NCI-H748 (cell line): ENCODE measurements around the gene RAMP2.
"Not testable (repeated sequence)": the region's sequence is repeated elsewhere in the genome, so short reads cannot be mapped to it uniquely, and the experiment has no call there.

ENCODE experiments used
- DNase-seq: peaks from one replicate; lab custom pipeline; 2025; ENCODE audit not compliant: unreplicated experiment; lab: John Stamatoyannopoulos, UW

Gene RAMP2

GRCh38 chr17:42768006-42768405 lies 7.0 kb downstream of the RAMP2 start:
- not testable (repeated sequence) for DNase-seq

GRCh38 chr17:42769964-42770363 lies 8.9 kb downstream of the RAMP2 start:
- not testable (repeated sequence) for DNase-seq

- DNase-seq: no peak
Measured at GRCh38 chr17:42772945-42773289, 11.9 kb downstream of the RAMP2 start.

DNA sequence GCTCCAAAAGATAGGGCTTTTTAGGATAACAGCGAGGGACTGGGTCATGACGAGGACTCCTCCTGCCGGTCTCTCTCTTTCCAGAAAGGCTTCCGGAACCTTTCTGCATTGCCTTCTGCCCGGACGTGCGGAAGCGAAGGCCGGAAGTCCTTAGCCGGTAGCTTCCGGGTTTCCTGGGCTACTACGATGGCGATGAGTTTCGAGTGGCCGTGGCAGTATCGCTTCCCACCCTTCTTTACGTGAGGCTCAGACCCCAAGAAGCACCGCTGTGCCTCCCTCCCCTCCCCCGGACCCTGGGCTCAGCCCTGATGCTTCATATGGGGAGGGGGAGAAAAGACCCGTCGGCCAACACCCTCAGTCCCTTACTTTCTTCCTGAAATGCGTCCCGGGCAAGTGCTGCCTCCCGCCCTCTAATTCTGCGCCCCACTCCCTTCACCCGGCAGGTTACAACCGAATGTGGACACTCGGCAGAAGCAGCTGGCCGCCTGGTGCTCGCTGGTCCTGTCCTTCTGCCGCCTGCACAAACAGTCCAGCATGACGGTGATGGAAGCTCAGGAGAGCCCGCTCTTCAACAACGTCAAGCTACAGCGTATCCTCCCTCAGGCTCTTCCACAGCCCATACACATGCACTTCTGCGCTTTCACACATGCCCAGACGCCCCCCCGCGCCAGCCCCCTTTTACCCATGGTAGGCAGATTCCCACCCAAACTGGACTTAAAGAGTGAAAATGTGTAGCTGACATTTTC lies 12.4 kb downstream of the RAMP2 start, which contains the start of gene VPS25:
Gene VPS25 (plus strand): TSS at position 160 of the 746 bp plus-strand sequence. CDS start 27 bp downstream, at position 187.
- peak; percentile 86 for DNase-seq

DNA sequence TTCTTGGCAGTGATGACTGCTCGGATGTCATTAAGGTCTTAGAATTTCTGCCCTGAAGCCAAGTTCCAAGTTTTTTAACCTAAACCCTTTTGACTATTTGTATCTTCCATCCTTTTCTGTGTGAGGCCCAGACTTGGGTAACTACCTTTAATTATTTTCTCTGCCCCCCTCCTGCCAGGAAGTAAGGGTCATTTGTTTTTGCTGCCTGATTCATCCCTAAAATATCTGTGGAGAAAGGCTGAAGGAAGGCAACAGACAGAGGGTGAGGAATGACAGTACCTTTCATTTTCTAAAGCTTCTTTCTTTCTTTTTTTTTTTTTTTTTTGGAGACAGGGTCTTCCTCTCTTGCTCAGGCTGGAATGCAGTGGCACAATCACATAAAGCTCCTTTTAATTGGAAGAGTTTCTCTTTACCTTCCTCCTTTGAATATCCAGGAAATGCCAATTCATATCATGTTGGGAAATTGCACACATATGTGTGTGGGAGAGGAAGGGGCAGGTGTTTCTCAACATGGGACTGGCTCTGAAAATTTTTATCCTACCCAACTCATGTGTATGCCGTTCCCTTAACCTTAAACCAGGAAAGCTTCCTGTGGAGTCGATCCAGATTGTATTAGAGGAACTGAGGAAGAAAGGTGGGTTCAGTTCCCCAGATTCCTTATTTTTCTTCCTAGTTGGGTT lies 13.2 kb downstream of the RAMP2 start:
- no peak for DNase-seq

- no peak for DNase-seq
Measured at GRCh38 chr17:42775534-42776098, 14.6 kb downstream of the RAMP2 start.

DNA sequence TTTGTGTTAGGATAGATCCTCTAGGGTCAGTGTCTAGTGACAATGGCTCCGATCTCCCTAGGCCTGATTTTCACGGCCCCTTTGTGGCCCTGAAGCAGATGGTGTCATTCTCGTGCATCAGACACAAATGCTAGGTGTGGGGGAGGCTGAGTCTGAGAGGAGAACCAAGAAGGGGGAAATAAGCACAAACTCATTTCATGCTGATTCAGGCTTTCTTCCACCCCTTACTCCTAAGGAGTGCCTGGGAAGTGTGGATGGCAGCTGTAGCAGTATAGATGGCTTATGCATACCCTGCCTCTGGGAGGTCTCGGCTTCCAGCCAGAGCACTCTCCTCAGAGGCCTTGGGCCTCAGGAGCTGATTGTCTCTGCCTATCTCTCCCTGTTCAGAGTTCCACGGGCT lies 17.5 kb downstream of the RAMP2 start:
- DNase-seq: no peak

DNA sequence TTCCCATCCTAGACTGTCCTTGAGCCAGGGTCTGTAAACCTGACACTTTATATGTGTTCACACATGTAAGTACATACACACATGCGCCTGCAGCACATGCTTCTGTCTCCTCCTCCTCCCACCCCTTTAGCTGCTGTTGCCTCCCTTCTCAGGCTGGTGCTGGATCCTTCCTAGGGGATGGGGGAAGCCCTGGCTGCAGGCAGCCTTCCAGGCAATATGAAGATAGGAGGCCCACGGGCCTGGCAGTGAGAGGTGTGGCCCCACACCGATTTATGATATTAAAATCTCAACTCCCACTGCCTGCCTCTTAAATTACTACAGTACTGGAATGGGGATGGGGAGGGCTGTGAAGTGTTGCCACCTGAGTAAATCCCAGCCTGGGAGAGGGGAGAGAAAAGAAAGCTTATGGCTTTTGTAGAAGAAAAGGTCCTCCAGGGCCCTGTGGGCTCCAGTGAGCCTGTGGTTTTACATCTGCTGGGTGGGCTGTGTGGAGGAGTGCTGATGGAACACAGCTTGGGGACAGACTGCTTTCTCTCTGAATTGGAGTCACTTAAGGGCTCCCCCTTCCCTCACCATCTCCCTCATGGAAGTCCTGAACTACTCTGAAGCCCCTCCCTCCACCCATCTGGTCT lies 18.4 kb downstream of the RAMP2 start:
- DNase-seq: no peak

GRCh38 chr17:42779936-42780850 lies 19.2 kb downstream of the RAMP2 start, which contains the start of gene WNK4:
WNK4 (plus strand) TSS chr17:42780610; CDS start chr17:42780699, 89 bp downstream.
- peak; percentile 53 for DNase-seq

DNA sequence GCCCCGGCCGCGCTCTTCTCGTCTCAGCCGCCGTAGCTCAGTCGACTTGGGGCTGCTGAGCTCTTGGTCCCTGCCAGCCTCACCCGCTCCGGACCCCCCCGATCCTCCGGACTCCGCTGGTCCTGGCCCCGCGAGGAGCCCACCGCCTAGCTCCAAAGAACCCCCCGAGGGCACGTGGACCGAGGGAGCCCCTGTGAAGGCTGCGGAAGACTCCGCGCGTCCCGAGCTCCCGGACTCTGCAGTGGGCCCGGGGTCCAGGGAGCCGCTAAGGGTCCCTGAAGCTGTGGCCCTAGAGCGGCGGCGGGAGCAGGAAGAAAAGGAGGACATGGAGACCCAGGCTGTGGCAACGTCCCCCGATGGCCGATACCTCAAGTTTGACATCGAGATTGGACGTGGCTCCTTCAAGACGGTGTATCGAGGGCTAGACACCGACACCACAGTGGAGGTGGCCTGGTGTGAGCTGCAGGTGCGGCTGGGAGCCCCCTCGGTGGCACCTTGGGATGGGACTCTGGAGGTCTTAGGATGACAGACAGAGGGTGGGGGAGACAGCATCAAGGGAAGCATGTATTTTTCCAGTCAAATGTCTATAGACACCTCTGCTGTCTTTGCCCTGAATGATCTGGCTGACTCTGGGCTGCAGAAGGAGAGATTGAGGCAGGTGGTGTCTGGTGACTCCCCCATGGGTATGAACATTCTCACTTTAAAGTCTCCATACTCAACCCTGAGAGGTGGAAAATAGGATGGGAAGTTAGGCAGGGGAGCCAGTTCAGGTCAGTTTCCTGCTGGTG lies 20.0 kb downstream of the RAMP2 start:
- DNase-seq: no peak

GRCh38 chr17:42781639-42782165 lies 20.7 kb downstream of the RAMP2 start:
- no peak for DNase-seq

DNA sequence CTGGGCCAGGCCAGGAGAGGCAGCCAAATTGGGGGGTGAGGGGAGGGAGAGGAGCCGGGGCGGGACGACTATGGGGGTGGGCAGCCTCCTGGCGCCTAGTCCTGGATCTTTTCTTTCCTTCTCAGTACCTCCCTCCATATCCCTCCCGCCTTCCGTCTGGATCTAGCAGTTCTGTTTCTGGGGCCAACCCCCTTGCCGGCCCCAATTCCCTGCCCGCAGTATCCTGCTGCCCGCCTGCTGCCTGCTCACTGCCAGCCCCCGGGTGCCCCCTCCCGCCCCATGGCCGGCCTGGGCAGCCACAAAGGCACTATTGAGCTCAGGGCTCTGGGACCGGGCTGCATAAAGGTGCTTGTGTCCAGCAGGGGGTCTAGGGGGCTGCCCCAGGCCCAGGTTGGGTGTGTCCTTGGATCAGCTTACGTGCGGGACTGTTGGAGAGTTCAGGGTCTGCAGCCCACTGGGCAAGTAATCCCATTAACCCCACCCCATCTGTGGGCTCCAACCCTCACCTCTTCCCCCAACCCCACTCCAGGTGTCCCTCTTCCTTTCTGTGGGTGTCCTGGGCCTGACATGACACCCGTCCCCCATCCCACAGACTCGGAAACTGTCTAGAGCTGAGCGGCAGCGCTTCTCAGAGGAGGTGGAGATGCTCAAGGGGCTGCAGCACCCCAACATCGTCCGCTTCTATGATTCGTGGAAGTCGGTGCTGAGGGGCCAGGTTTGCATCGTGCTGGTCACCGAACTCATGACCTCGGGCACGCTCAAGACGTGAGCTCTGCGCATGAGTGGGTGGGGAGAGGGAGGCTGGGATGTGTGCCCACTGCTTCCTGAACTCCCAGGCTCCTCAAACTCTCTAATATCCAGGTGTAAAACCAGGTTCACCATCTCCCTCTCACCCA lies 21.4 kb downstream of the RAMP2 start:
- no peak for DNase-seq

GRCh38 chr17:42783062-42783790 lies 22.2 kb downstream of the RAMP2 start:
- no peak for DNase-seq

GRCh38 chr17:42783791-42784138 lies 22.7 kb downstream of the RAMP2 start:
- DNase-seq: no peak

DNA sequence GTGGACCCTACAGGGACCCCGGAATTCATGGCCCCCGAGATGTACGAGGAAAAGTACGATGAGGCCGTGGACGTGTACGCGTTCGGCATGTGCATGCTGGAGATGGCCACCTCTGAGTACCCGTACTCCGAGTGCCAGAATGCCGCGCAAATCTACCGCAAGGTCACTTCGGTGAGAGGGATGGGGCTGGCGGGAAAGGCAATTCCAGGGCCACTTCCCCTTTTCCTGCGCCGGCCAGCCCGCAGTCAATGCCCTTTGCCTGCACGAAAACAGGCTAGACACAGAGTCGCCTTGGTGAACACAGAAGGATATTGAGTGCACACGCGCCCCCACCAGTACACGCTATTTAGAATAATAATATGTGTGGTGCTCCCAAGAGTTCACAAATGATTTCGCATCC lies 23.4 kb downstream of the RAMP2 start:
- DNase-seq: no peak

DNA sequence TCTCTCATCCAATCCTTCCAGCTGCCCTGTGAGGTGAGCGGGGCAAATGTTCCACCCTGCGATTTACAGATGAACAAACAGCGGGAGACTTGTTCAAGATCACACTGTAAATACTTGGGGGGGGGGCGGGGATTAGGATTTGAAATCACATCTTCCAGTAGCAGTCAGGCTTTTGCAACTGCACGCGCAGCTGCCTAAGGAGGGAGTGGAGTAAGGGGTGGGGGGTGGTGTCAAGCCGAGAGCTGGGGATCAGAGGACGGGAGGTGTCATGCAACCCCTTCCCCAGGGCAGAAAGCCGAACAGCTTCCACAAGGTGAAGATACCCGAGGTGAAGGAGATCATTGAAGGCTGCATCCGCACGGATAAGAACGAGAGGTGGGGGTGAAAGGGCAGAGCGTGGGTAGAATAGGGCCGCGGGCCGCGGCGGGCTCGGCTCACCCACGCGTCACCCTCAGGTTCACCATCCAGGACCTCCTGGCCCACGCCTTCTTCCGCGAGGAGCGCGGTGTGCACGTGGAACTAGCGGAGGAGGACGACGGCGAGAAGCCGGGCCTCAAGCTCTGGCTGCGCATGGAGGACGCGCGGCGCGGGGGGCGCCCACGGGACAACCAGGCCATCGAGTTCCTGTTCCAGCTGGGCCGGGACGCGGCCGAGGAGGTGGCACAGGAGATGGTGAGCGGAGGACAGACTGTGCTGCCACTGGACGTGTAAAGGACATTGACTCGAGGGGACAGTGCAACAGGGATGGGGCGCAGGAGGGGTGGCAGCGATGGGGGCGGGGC lies 24.0 kb downstream of the RAMP2 start:
- DNase-seq: no peak

DNA sequence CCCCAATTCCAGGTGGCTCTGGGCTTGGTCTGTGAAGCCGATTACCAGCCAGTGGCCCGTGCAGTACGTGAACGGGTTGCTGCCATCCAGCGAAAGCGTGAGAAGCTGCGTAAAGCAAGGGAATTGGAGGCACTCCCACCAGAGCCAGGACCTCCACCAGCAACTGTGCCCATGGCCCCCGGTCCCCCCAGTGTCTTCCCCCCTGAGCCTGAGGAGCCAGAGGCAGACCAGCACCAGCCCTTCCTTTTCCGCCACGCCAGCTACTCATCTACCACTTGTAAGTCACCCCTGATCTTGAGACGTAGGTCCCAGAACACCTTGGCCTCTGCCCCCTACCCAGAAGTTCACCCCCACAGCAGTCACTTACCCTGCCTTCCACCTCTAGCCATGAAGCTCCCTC lies 26.2 kb downstream of the RAMP2 start:
- DNase-seq: no peak
